ENCODE results near the gene ENAM.

DNA sequence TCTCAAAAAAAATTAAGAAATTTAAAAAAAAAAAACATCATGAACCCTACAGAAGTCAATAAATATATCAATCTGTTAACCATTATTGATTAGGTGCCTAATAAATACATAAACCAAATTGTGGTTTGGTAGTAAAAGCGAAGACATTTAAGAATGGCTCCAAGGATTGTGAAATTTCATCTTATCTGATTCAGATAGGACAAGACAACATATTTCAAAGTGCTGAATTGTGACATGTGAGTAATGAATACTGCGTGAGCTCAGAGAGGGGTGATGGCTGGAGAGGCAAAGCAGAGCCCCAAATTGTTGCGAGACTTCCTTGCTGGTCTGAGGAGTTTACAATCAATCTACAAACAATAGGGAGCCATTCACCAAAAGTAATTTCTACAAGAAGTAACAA, 28.2 kb upstream of the ENAM start:
- TF ChIP-seq, protein P1, sequence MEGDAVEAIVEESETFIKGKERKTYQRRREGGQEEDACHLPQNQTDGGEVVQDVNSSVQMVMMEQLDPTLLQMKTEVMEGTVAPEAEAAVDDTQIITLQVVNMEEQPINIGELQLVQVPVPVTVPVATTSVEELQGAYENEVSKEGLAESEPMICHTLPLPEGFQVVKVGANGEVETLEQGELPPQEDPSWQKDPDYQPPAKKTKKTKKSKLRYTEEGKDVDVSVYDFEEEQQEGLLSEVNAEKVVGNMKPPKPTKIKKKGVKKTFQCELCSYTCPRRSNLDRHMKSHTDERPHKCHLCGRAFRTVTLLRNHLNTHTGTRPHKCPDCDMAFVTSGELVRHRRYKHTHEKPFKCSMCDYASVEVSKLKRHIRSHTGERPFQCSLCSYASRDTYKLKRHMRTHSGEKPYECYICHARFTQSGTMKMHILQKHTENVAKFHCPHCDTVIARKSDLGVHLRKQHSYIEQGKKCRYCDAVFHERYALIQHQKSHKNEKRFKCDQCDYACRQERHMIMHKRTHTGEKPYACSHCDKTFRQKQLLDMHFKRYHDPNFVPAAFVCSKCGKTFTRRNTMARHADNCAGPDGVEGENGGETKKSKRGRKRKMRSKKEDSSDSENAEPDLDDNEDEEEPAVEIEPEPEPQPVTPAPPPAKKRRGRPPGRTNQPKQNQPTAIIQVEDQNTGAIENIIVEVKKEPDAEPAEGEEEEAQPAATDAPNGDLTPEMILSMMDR (conservative IDR thresholded peaks at IDR 0.05; ENCODE audit: low read length): no peak
- TF ChIP-seq EZH2phosphoT487 (IDR thresholded peaks at IDR 0.05; ENCODE audit: borderline replicate concordance): no peak
